Measurements from ENCODE around the gene PHEX. TPM values are rescaled to one million over a fixed set of nuclear protein-coding genes. Genes with fewer than 3 reads are reported as not detected.

Gene PHEX
- polyA plus RNA-seq, 1 donor (not counting 4 experiments of a cell fraction or from before 2014, with no cell fraction given): 0.80 TPM

- dilution Hi-C loops (cut with MboI; ENCODE audit: extremely low pct_ligation_motif_present, low sequenced_read_pairs): no loop called here
- H3K9me3 ChIP-seq (ENCODE audit: control insufficient read depth, low read depth, low read length): no peaks in the 10 kb centered on the region
- no peaks in the 10 kb centered on the region for H3K27me3 ChIP-seq (ENCODE audit: control insufficient read depth, extremely low read depth, insufficient read depth, low read length)
- no peaks in the 10 kb centered on the region for H4K20me1 ChIP-seq (ENCODE audit: control insufficient read depth, extremely low read depth, insufficient read depth, low read length)
- no peak overlapping the region for H3K4me2 ChIP-seq (ENCODE audit: control insufficient read depth, extremely low read depth, insufficient read depth, low read depth, low read length)
- no peak for DNase-seq (ENCODE audit: low read depth, low spot score)
- FAIRE-seq: no peak
- no peaks in the 10 kb centered on the region for H3K9me1 ChIP-seq (ENCODE audit: control insufficient read depth, extremely low read depth, insufficient read depth, low read length)
- no peak overlapping the region for H3K9ac ChIP-seq (ENCODE audit: control insufficient read depth, extremely low read depth, insufficient read depth, low read length)
- H2AFZ ChIP-seq (ENCODE audit: control insufficient read depth, low read length): no peak overlapping the region
- H3K36me3 ChIP-seq (ENCODE audit: control insufficient read depth in 2 of 2, extremely low read depth in 1 of 2, insufficient read depth in 2 of 2, low read length in 2 of 2): no peaks in the 10 kb centered on the region
- TF ChIP-seq CTCF (optimal IDR thresholded peaks at IDR 0.05 in 1 of 3, IDR thresholded peaks at IDR 0.05 in 1 of 3, conservative IDR thresholded peaks at IDR 0.05 in 1 of 3; ENCODE audit: extremely low read depth in 1 of 3, insufficient read depth in 2 of 3, low read length in 3 of 3) (no peak), EZH2 (IDR thresholded peaks at IDR 0.05; ENCODE audit: low read length) (no peak)
- no peaks in the 10 kb centered on the region for H3K79me2 ChIP-seq (ENCODE audit: control insufficient read depth, insufficient read depth, low read length)
- H3K27ac ChIP-seq (ENCODE audit: control insufficient read depth, insufficient read depth, low read length): no peak overlapping the region
- H3K4me3 ChIP-seq (ENCODE audit: control insufficient read depth in 2 of 3, extremely low read depth in 1 of 3, insufficient read depth in 2 of 3, low read depth in 1 of 3, low read length in 3 of 3): no peak overlapping the region
- no peaks in the 10 kb centered on the region for H3K4me1 ChIP-seq (ENCODE audit: control insufficient read depth, extremely low read depth, insufficient read depth, low read length)
These were observed 16.9 kb upstream of the PHEX start for GRCh38 chrX:22015139-22015750.

GRCh38 chrX:22021751-22022324, 10.3 kb upstream of the PHEX start:
- DNase-seq (ENCODE audit: low read depth, low spot score) (no peak), FAIRE-seq (no peak)
- dilution Hi-C loops (cut with MboI; ENCODE audit: extremely low pct_ligation_motif_present, low sequenced_read_pairs): no loop called here
- no peaks in the 10 kb centered on the region for H4K20me1 ChIP-seq (ENCODE audit: control insufficient read depth, extremely low read depth, insufficient read depth, low read length)
- H3K4me3 ChIP-seq (ENCODE audit: control insufficient read depth in 2 of 3, extremely low read depth in 1 of 3, insufficient read depth in 2 of 3, low read depth in 1 of 3, low read length in 3 of 3): no peak overlapping the region
- no peaks in the 10 kb centered on the region for H3K79me2 ChIP-seq (ENCODE audit: control insufficient read depth, insufficient read depth, low read length)
- no peak overlapping the region for H3K9ac ChIP-seq (ENCODE audit: control insufficient read depth, extremely low read depth, insufficient read depth, low read length)
- no peak overlapping the region for H3K4me2 ChIP-seq (ENCODE audit: control insufficient read depth, extremely low read depth, insufficient read depth, low read depth, low read length)
- H2AFZ ChIP-seq (ENCODE audit: control insufficient read depth, low read length): no peak overlapping the region
- no peaks in the 10 kb centered on the region for H3K9me3 ChIP-seq (ENCODE audit: control insufficient read depth, low read depth, low read length)
- no peak overlapping the region for H3K27ac ChIP-seq (ENCODE audit: control insufficient read depth, insufficient read depth, low read length)
- no peaks in the 10 kb centered on the region for H3K9me1 ChIP-seq (ENCODE audit: control insufficient read depth, extremely low read depth, insufficient read depth, low read length)
- H3K4me1 ChIP-seq (ENCODE audit: control insufficient read depth, extremely low read depth, insufficient read depth, low read length): no peaks in the 10 kb centered on the region
- H3K36me3 ChIP-seq (ENCODE audit: control insufficient read depth in 2 of 2, extremely low read depth in 1 of 2, insufficient read depth in 2 of 2, low read length in 2 of 2): no peaks in the 10 kb centered on the region
- H3K27me3 ChIP-seq (ENCODE audit: control insufficient read depth, extremely low read depth, insufficient read depth, low read length): no peaks in the 10 kb centered on the region
- TF ChIP-seq EZH2 (IDR thresholded peaks at IDR 0.05; ENCODE audit: low read length) (no peak), CTCF (optimal IDR thresholded peaks at IDR 0.05 in 1 of 3, IDR thresholded peaks at IDR 0.05 in 1 of 3, conservative IDR thresholded peaks at IDR 0.05 in 1 of 3; ENCODE audit: extremely low read depth in 1 of 3, insufficient read depth in 2 of 3, low read length in 3 of 3) (no peak)
